ENCODE results near the gene SKA3. TPM values are rescaled to one million over a fixed set of nuclear protein-coding genes. Genes with fewer than 3 reads are reported as not detected.
"Not testable (repeated sequence)": the region's sequence is repeated elsewhere in the genome, so short reads cannot be mapped to it uniquely, and the experiment has no call there.

SKA3 gene
- total RNA-seq, 1 experiment from 2014 or later = 24.5 TPM

DNA sequence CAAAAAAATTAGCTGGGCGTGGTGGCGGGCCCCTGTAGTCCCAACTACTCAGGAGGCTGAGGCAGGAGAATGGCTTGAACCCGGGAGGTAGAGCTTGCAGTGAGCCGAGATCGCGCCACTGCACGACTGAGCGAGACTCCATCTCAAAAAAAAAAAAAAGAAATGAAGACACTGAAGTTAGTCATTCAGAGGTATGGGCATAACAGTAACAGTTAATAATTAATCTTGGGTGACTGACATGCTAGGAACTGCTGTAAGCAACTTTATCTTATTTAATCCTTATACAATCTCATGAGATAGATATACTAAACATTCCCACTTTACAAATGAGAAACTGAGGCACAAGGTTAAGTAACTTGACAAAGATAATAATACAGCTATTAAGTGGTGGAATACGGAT, 4.9 kb downstream of the SKA3 start:
- DNase-seq (ENCODE audit: low spot score) = no peak

DNA sequence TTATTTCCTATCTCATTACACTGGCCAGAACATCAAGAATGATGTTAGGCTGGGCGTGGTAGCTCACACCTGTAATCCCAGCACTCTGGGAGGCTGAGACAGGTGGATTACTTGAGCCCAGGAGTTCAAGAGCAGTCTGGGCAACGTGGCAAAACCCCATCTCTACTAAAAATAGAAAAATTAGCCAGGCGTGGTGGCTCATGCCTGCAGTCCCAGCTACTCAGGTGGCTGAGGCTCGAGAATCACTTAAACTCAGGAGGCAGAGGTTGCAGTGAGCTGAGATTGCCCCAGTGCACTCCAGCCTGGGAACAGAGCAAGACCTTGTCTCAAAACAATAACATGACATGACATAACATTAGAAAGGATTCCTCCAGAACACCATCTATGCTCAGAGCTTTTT, 10.7 kb downstream of the SKA3 start:
- DNase-seq (ENCODE audit: low spot score) = not testable (repeated sequence)

DNA sequence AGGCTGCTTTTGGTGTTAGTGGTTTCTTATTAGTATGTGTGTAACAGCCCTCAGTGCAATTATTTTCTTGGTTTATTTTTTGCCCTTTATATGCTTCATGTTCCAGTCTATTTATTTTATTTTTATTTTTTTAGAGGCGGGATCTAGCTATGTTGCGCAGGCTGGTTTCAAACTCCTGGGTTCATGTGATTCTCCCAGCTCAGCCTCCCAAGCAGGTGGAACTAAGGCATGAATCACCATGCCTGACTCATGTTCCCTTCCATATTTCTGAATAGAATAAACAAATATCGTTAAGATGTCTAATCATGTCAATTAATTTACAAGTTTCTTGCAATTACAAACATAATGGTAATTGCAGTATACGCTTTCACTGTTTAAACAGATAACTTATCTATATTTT, 11.7 kb downstream of the SKA3 start:
- no peak for DNase-seq (ENCODE audit: low spot score)

DNA sequence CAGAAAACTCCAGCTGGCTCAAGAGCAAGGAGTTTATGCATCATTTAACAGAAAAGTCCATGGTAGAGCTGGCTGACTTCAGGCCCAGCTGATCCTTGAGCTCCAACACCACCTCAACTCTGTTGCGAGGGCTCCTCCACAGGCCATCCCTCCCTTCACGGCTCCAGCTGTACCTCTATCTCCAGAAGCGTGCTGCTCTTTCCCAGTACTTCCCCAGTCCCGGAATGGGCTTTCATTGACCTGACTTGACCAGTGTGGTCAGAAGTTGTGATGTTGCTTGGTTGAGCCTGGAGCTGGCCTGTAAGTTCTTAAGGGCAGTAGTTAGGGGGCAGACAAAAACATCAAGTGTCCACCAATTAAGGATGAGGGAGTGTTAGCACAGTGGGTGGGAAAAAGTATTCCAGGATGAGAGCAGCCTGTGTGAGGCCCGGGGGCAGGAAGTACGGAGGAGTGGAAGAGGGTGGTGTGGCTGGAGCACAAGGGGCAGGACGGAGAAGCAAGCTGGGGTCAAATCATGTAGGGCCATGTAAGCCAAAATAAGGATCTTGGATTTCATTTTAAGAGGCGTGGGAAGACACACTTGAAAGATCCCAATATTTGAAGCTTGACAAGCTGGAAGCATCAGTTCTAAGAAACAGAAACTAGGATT, 24.0 kb downstream of the SKA3 start:
- no peak for DNase-seq (ENCODE audit: low spot score)

DNA sequence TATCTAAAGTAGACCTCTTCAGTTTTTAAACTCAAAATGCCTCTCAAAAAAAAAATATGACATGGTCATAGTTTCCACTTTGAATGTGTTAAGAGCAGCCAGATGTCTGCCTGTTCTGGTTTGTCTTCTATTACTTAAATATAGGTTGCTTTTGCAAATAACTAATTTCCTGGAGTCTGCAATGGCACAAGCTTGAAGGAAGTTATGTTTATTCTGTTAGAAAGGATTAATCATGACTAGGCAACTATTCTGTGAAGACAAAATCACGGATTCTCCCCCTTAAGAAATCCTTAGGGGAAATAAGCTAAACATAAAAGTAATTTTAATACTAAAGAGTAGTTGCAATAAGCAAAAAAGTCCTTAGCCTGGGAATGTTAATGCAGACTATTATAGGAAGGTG, 26.3 kb downstream of the SKA3 start:
- no peak for DNase-seq (ENCODE audit: low spot score)

DNA sequence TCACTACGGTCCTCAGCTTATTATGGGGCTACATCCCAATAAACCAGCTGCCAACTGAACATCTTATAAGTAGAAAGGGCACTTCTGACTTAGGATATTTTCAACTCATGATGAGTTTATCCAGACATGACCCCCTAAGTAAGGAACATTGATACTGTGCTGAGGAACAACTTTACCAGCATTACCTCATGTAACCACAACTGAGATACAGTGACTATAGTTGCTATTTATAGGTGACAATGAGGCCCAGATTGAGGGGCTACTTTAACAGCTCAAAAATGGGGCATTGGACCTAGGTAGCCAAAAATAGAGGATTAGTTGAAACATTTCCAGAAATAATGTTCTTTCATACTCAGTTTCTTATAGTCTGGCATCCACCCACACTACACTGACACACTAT, 26.8 kb downstream of the SKA3 start:
- no peak for DNase-seq (ENCODE audit: low spot score)

DNA sequence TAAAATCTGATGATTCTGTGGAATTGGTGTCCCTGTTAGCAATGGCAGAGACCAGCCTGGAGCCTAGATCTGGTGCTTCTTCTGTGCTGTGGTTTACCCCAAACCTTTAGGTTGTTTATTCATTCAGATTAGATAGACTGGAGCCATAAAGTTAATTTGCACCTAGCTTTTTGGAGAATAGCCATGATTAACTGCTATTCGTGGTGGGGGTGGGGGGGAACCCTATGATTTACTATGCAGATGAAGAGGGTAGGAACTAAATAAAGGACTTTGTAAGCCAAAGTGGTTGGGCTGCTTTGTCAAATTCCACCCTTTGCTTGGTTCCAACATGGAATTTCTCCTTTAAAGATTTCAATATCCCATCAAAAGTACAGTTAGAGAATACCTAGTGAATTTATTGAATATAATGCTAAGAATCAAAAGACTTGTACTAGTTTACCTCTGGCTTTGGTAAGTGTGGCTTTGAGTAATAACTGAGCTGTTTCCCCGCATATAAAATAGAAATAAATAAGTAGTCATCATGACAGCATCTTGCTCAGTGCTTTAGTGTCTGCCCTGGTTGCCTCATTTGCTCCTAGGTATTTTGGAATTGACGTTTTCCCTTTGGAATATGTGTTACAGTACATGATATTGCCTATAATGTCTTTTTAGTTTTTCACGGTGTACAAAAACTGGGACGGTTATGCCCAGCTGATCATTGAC, 27.6 kb downstream of the SKA3 start:
- DNase-seq (ENCODE audit: low spot score) = no peak

DNA sequence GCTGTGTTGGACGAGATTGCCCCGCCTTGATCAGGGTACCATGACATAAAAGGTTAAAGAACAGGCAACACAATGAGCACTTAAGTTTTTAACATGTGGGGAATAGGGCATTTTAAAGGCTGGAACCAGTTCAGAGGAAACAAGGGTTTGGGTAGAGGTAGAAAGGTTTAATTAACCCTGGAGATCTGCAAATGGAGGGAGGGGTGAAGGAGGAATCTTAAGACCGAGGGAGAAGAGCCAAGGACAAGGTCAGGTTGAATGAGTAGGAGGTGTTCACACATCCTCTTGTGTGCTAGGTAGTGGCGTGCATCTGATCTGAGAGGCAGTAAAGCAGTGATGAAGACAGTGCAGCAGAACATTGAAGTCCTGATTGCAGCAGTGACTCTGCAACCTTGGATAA, 28.5 kb downstream of the SKA3 start:
- DNase-seq (ENCODE audit: low spot score) = no peak

DNA sequence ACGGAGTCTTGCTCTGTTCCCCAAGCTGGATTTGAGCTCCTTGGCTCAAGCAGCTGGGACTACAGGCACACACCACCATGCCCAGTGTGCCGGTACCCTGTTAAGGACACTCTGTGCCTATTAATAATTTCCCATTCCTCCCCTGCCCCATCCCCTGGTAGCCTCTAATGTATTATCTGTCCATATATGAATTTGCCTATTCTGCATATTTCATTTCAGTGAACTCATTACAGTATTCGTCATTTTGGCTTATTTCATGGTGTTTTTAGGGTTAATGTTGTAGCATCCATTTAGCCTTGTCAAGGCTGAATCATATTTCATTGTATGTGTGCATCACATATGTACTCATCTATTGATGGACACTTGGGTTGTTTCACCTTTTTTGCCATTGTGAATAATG, 33.6 kb downstream of the SKA3 start:
- no peak for DNase-seq (ENCODE audit: low spot score)

DNA sequence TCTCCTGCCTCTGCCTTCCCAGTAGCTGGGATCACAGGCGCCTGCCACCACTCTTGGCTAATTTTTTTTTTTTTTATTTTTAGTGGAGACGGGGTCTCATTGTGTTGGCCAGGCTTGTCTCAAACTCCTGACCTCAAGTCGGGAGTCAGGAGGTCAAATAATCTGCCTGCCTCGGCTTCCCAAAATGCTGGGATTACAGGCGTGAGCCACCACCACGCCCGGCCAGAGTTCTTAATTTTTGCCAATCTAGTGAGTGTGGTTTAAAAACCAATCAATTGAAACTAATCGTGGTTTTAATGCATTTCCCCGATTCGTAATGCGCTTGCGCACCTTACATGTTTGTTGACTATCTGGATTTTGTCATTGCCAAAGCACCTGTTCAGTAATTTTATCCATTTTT, 37.0 kb downstream of the SKA3 start:
- DNase-seq (ENCODE audit: low spot score) = no peak

DNA sequence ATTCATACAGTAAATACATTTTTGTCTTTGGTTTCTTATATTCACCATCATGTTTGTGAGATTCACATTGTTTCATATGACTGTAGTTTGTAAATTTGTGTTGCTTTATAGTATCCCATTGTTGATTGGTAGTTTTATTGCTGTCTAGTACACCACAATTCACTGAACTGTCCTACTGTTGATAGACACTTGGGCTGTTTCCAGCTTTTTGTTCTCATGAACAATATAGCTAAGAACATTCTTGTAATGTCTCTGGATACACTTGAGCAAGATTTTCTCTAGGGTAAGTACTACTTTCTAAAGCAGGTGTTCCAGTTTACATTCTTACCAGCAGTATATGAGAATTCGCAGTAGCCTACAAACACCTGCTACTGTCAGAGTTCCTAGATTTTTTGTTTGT, 37.8 kb downstream of the SKA3 start:
- DNase-seq (ENCODE audit: low spot score) = no peak

DNA sequence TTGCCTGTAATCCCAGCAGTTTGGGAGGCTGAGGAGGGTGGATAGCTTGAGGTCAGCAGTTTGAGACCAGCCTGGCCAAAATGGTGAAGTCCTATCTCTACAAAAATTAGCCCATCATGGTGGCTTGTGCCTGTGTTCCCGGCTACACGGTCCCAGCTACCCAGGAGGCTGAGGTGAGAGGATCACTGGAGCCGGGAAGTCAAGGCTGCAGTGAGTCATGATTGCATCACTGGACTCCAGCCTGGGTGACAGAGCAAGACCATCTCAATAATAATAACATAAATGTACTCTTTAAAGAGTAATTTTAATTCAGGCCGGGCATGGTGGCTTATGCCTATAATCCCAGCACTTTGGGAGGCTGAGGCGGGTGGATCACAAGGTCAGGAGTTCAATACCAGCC, 38.7 kb downstream of the SKA3 start:
- DNase-seq (ENCODE audit: low spot score) = peak; percentile 5

DNA sequence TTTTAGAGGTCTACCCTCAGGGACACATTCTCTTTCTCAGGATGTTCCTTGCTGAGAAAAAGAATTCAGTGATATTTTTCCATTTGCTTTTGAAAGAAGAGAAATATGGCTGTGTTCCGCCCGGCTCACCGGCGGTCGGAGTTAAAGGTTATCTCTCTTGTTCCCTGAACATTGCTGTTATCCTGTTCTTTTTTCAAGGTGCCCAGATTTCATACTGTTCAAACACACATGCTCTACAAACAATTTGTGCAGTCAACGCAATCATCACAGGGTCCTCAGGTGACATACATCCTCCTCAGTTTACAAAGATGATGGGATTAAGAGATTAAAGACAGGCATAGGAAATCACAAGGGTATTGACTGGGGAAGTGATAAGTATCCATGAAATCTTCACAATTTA, 40.5 kb downstream of the SKA3 start:
- not testable (repeated sequence) for DNase-seq (ENCODE audit: low spot score)

DNA sequence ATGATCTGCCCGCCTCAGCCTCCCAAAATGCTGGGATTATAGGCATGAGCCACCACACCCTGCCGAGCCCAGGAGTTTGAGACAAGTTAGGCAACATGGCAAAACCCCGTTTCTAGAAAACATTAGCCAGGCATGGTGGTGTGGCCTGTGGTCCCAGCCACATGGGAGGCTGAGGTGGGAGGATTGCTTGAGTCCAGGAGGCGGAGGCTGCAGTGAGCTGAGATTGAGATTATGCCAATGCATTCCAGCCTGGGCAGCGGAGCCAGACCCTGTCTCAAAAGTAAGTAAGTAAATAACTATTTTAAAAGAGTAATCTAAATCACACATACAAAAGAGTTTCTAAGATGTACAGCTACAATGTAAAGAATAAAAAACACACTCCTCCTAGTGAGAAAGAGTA, 41.9 kb downstream of the SKA3 start:
- DNase-seq (ENCODE audit: low spot score) = no peak

DNA sequence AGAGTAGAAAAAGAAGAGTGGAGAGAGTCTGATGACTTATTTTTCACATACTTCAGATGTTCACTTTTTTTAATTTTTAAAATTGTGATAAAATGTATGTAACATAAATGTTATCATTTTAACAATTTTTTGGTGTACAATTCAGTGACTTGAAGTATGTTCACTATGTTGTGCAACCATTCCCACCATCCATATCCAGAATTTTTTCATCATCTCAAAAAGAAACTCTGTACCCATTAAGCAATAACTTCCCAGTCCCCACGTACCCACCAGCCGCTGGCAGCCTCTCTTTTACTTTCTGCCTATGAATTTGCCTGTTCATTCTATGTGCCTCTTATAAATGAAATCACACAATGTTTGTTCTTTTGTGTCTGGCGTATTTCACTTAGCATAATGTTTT, 43.3 kb downstream of the SKA3 start:
- no peak for DNase-seq (ENCODE audit: low spot score)

DNA sequence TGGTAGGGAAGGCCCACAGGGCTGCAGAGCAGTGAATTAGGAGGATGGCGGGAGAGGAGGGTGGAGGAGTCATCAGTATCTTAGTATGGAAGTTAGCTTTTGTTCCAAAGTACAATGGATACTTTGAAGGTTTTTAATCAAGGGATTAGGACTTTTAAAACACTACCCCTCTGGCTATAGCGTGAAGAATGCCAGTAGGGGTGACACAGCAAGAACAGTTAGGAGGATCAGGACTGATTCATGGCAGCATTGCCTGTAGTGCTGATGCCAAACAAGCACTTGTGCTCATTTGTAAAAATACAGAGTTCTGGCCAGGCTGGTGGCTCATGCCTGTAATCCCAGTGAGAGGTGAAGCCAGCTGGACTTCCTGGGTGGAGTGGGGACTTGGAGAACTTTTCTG, 46.2 kb downstream of the SKA3 start:
- no peak for DNase-seq (ENCODE audit: low spot score)

DNA sequence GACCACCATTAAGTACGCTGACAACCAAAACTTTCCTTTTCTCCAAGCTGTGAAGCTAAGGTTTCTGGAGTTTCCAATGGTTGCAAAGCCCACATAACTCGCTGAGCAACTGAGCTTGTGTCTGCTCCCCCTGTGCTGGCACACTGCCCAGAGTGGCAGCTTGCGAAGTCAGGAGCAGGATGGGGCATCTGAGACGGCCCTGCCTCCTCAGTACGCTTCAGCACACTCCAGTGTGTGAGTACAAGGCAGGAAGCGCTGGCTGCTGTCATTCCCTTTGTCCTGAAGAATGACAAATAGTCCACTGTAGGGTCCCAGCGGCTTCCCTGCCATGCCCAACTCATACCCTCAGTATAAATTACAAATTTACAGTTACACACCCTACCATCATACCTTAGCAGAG, 51.5 kb downstream of the SKA3 start:
- DNase-seq (ENCODE audit: low spot score) = peak; percentile 64

DNA sequence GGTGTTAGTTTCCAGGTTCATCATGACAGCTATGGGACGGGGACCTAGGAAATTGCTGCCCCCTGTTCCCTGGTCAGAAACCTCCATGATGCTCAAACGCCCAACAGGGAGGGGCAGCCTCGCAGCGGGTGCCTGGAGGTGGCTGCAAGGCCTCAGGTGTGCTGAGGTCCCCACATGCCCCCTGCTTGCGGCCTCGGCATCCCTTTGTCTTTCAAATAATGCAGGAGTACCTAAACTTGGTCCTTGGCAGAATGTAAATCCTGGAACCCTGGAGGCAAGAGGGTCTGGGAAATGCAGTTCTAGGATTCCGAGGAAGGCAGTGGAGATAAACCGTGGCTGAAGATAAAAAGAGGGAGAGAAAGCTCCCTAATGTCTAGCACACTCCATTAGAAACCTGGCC, 52.4 kb downstream of the SKA3 start:
- no peak for DNase-seq (ENCODE audit: low spot score)

DNA sequence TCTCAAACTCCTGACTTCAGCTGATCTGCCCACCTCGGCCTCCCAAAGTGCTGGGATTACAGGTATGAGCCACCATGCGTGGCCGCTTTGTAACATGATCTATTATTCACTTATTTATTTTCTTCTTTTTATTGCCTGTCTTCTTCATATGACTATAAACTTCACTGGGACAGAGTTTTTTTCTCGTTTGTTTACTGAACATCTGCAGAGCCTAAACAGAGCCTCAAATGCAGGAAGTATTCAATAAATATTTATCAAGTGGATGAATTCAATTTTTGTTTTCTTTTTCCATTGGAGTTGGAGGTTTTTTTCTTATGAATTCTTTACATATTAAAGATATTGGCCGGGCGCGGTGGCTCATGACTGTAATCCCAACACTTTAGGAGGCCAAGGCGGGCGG, 54.7 kb downstream of the SKA3 start:
- no peak for DNase-seq (ENCODE audit: low spot score)

DNA sequence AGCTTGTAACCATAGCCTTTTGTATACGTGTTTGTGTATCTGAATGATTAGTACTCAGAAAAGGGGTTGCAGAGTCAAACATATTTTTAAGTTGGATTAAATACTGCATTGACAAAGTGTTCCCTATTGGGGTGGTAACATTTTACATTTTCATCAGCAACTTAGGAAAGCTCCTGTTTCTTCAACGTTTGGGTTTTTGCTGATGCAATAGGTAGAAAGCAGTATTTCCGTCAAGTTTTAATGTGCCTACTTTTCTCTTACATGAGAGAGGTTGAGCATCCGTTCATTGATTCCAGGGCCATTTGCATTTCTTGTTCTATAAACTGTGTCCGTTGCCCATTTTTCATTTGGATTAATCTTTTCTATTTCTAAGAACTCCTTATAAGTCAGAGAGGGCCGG, 56.2 kb downstream of the SKA3 start:
- no peak for DNase-seq (ENCODE audit: low spot score)

DNA sequence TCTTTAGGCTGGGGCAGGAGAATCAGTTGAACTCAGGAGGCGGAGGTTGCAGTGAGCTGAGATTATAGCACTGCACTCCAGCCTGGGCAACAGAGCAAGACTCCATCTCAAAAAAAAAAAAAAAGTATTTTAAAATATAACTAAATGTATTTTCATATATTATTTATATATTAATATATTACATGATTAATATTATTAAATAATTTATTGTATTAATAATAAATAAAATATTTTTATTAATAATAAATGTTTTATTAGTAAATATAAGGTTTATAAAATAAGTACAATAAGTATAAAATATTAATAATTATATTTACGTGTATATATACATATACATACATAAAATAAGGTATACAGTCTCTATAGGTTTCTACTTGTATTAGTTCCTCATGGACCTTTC, 56.8 kb downstream of the SKA3 start:
- no peak for DNase-seq (ENCODE audit: low spot score)

DNA sequence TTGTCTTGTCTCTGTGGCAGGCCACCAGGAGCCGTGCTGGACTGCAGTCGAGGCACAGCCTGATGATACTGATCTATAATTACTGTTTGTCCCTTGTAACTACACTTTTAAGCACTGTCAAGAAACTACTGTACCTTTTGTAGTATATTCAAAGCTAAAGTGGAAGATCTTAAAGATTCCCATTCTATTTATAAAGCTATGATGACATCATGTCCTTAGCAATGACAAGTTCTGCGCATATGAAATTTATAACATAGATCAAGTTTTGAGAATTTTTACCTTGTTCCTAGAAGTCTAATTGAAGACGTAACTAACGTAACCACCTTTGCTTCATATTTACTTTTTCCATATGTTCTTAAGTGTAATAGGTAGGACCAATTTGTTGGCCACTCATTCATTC, 58.2 kb downstream of the SKA3 start:
- no peak for DNase-seq (ENCODE audit: low spot score)

DNA sequence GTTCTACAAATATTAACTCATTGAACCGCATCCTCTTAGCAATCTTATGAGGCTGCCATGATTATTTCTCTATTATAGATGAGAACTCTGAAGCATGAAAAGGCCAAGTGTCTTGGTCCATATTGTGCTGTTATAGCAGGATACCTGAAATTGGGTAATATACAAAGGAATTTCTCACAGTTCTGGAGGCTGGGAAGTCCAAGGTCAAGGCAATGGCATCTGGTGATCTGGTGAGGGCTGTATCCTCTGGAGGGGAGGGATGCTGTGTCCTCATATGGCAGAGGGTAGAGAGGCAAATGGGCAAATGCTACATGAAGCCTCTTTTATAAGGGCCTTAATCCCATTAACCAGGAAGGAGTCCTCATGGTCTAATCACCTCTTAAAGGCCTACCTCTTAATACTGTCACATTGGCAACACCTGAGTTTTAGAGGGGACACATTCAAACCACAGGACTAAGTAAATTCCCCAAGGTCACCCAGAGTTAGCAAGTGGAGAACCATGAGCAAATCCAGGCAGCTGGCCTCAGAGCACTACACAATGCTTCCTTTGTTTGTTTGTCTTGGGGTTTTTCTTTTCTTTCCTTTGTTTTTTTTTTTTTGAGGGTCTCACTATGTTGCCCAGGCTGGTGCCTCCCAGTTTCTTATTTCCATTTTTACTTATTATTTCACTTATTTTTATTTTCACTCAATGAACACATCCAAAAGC, 59.1 kb downstream of the SKA3 start:
- DNase-seq (ENCODE audit: low spot score) = no peak
